COLO668 (cell line): ENCODE measurements around the gene MEOX1.

Experiments used
- DNase-seq: peaks from one replicate; lab custom pipeline; 2025; ENCODE audit not compliant: unreplicated experiment; lab: John Stamatoyannopoulos, UW

MEOX1 gene

GRCh38 chr17:43595466-43595865 is 66.3 kb downstream of the MEOX1 start:
- no peak for DNase-seq

GRCh38 chr17:43591779-43592562 is 69.8 kb downstream of the MEOX1 start:
- DNase-seq: no peak

GRCh38 chr17:43591001-43591400 is 70.7 kb downstream of the MEOX1 start:
- DNase-seq: no peak
